ENCODE results near the gene SMIM3.

The SMIM3 gene

GRCh38 chr5:150778517-150779396 is at the start of gene SMIM3:
TSS of gene SMIM3 (plus strand) at chr5:150778757. CDS start at chr5:150795441, 16,684 bp downstream.
- H3K4me3 ChIP-seq (ENCODE audit: low read depth, low read length): peak within 1 kb of the TSS; percentile 83
- peak; percentile 80 for DNase-seq (ENCODE audit: low read depth)
- peak; percentile 46 for TF ChIP-seq POLR2A (IDR thresholded peaks at IDR 0.05; ENCODE audit: extremely low read depth, insufficient read length)
- TF ChIP-seq MAX (IDR thresholded peaks at IDR 0.05; ENCODE audit: low read depth, low read length): 0 out of 2 replicates have a peak, but pooled peaks have one; percentile 16
- TF ChIP-seq MYC (IDR thresholded peaks at IDR 0.05; ENCODE audit: low read depth, low read length): peak; percentile 50; the same call in 1 of the 2 replicates
- TF ChIP-seq CTCF (IDR thresholded peaks at IDR 0.05; ENCODE audit: low read depth, low read length): peak; percentile 59

GRCh38 chr5:150729859-150730258 is 48.7 kb upstream of the SMIM3 start:
- TF ChIP-seq CTCF (IDR thresholded peaks at IDR 0.05; ENCODE audit: low read depth, low read length) (no peak), POLR2A (IDR thresholded peaks at IDR 0.05; ENCODE audit: extremely low read depth, insufficient read length) (no peak), MYC (IDR thresholded peaks at IDR 0.05; ENCODE audit: low read depth, low read length) (no peak), MAX (IDR thresholded peaks at IDR 0.05; ENCODE audit: low read depth, low read length) (no peak)
- no peak for DNase-seq (ENCODE audit: low read depth)
- H3K4me3 ChIP-seq (ENCODE audit: low read depth, low read length): no peak overlapping the region

- DNase-seq (ENCODE audit: low read depth): no peak
- no peak for TF ChIP-seq CTCF (IDR thresholded peaks at IDR 0.05; ENCODE audit: low read depth, low read length)
- no peak for TF ChIP-seq POLR2A (IDR thresholded peaks at IDR 0.05; ENCODE audit: extremely low read depth, insufficient read length)
- TF ChIP-seq MAX (IDR thresholded peaks at IDR 0.05; ENCODE audit: low read depth, low read length): no peak
- TF ChIP-seq MYC (IDR thresholded peaks at IDR 0.05; ENCODE audit: low read depth, low read length): no peak
- H3K4me3 ChIP-seq (ENCODE audit: low read depth, low read length): no peak overlapping the region
Measured at GRCh38 chr5:150731669-150732242, 46.8 kb upstream of the SMIM3 start.

GRCh38 chr5:150734579-150735384 is 43.8 kb upstream of the SMIM3 start:
- DNase-seq (ENCODE audit: low read depth): peak; percentile 97
- peak overlapping the region; percentile 48 for H3K4me3 ChIP-seq (ENCODE audit: low read depth, low read length)
- TF ChIP-seq POLR2A (IDR thresholded peaks at IDR 0.05; ENCODE audit: extremely low read depth, insufficient read length) (no peak), MYC (IDR thresholded peaks at IDR 0.05; ENCODE audit: low read depth, low read length) (0 out of 2 replicates have a peak, but pooled peaks have one; percentile 13), MAX (IDR thresholded peaks at IDR 0.05; ENCODE audit: low read depth, low read length) (no peak; the same call in 1 of the 2 replicates), CTCF (IDR thresholded peaks at IDR 0.05; ENCODE audit: low read depth, low read length) (peak; percentile 62)

- H3K4me3 ChIP-seq (ENCODE audit: low read depth, low read length): no peak overlapping the region
- no peak for TF ChIP-seq MYC (IDR thresholded peaks at IDR 0.05; ENCODE audit: low read depth, low read length)
- no peak for TF ChIP-seq POLR2A (IDR thresholded peaks at IDR 0.05; ENCODE audit: extremely low read depth, insufficient read length)
- no peak for TF ChIP-seq CTCF (IDR thresholded peaks at IDR 0.05; ENCODE audit: low read depth, low read length)
- no peak for TF ChIP-seq MAX (IDR thresholded peaks at IDR 0.05; ENCODE audit: low read depth, low read length)
- DNase-seq (ENCODE audit: low read depth): no peak
Measured at GRCh38 chr5:150738862-150739261, 39.7 kb upstream of the SMIM3 start.

Measured in NB4 (cell line).